ENCODE measurements around the gene IGFBP6.

The IGFBP6 gene

DNA sequence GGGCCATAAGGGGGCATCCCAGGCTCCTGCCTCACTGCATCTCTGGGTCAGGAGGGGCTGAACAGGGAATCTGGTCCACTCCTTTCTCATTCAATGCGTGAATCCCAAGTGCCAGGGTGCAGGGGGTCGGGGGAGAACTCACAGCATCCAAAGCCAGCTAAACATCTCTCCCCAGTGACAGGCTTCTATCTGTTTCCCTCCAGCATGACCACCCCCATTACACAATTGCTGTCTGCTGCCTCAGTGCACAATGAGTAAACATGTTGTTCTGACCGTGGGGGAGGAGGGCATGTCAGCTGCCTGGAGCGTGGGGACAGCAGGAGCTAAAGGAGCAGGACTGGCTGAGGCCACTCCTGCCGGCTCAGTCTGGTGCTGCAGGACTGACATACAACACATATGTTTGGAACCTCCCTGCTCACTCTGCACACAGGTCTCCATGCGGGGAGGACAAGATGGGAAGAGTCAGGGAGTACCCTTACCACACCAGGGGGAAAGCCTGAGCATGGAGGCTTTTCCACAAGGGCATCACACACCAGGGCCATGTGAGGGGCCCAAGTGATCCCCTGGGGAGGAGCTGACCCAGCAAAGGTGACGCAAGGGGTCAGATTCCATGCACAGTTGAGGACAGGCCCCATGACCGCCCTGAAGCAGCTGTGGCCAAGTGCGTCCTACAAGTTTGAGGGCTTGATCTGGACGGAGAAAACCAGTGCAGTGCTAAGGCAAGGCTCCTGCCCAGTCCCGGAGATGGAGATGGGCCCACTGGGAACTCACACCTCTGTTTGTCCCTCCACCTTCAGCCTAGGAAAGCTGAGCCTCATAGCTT is 46.2 kb upstream of the IGFBP6 start:
- no peak for TF ChIP-seq CTCF (IDR thresholded peaks at IDR 0.05; ENCODE audit: low read depth, low read length)
- peak overlapping the region; percentile 80 for H3K4me3 ChIP-seq (ENCODE audit: low read depth, low read length)

DNA sequence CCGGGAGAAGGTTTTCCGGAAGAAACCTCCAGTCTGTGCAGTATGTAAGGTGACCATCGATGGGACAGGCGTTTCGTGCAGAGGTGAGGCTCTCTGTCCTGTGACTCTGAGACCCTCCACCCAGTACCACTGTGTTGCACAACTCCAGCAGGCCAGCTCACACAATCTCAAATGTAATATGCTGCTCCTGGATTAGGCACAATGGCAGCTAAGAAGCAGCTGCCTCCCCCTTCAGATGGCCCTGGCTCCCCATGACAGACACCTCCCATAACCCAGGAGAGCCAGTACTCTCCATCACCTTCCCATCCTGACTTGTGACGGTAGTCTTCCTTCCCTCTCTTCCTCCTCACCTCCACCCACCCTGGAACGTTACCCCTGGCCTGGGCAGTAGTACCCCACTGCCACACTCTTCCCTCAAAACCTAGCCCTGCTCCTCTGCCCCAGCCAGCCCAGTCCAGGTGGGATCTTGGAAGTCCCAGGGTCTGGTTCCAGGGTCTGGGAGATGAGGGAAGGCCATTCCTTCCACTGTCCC is 45.5 kb upstream of the IGFBP6 start:
- H3K4me3 ChIP-seq (ENCODE audit: low read depth, low read length): peak overlapping the region; percentile 80
- TF ChIP-seq CTCF (IDR thresholded peaks at IDR 0.05; ENCODE audit: low read depth, low read length): no peak

DNA sequence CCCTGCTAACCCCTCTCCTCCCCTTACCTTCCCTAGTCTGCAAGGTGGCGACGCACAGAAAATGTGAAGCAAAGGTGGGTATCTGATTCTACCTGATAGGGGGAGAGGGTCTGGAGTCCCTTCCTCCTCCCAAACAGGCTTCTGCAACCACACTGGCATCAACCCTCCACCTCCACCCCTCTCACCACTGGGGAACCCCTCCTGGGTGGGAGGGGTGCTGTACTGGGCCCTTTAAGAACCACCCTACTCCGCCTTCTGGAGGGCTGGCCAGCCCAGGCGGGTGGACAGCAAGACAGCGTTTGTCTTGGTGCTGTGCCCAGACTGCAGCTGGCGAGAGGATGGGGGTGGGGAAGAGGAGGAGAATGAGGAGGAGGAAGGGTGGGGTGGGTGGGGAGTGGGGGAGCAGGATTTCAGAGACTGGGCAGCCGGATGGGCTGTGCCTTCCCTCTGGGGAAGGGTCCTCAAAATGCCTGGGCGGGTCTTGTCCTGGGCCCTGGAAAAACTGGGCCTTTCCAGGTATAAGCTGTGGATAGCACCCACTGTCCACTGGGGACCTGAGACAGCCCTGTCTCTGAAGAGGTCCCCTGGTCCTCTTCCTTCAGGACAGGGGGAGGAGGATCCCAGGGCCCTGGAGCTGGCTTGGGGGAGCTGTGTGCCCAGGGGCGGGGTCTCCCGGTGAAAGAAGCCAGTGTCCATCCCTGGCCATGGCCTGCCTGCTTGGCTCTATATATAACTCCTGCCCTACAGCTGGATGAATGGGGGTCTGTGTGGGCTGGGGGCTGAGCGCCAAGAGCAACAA is 44.8 kb upstream of the IGFBP6 start:
- no peak for TF ChIP-seq CTCF (IDR thresholded peaks at IDR 0.05; ENCODE audit: low read depth, low read length)
- no peak overlapping the region; the same call in 1 of the 2 replicates for H3K4me3 ChIP-seq (ENCODE audit: low read depth, low read length)

DNA sequence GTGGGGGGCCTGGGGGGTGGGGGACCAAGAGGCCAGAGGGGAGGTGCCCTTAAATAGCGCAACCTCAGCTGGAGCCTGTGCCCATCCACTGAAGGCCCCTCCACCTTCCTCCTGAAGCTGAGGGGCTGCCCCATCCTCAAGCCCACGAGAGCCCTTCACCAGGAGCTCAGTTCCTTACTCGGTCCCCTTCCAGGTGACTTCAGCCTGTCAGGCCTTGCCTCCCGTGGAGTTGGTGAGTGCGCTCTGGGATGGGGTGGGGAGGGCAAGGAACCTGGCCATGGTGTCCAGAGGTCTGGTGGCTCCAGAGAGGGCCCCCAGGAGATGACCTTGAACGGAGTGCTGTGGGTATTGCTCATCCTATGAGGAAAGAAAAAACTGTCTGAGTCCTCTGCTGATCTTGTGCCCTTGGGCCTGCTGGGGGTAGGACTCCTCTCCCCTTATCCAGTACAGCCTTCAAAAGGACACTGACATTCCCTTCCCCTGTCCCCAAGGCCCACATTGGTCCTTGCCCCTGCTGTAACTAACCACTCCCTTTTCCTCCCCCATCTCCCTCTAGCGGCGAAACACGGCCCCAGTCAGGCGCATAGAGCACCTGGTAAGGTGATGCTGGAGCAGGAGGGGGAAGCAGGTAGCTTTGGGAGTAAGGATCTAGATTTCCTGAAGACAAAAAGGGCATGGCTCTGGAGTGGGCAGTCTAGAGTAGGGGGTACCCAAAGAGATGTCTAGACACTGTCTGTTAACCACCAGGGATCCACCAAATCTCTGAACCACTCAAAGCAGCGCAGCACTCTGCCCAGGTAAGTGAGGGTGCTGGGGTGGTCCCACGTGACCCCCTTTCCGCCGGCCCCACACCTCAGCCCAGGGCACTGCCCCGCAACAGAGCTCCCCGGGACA is 44.0 kb upstream of the IGFBP6 start:
- 0 out of 2 replicates have a peak overlapping the region, but pooled peaks have one; percentile 14 for H3K4me3 ChIP-seq (ENCODE audit: low read depth, low read length)
- peak; percentile 71 for TF ChIP-seq CTCF (IDR thresholded peaks at IDR 0.05; ENCODE audit: low read depth, low read length)

- no peak overlapping the region for H3K4me3 ChIP-seq (ENCODE audit: low read depth, low read length)
These were observed 43.2 kb upstream of the IGFBP6 start for GRCh38 chr12:53054112-53054878.

More at GRCh38 chr12:53054112-53054878, 43.2 kb upstream of the IGFBP6 start:
- TF ChIP-seq CTCF (IDR thresholded peaks at IDR 0.05; ENCODE audit: low read depth, low read length): no peak

All from WI38 (cell line).